GM12878 (cell line): ENCODE measurements around the gene NCKAP5L. TPM values are rescaled to one million over a fixed set of nuclear protein-coding genes. Genes with fewer than 3 reads are reported as not detected.

Experiments used
- ATAC-seq: fragments of 200-7000 bp; cut with Tn5 transposase; 3 replicates; pipeline ENCODE4 v1.9.1; 2020; ENCODE audit warnings: mild to moderate bottlenecking, moderate library complexity
- BruUV-seq: library from RNA; stranded (reverse); fragments of 400-500 nt; replicated peaks from 2 replicates; lab custom pipeline; 2021; lab: Mats Ljungman, UMichigan
- CTCF ChIA-PET: fragments of 300-600 bp; sonication (Branson Sonifier 250); formaldehyde crosslinking; extraction: SDS; loops from one replicate; lab custom pipeline; 2021; ENCODE audit warnings: inconsistent platforms; lab: Yijun Ruan, JAX
- POLR2A ChIA-PET: fragments of 350-600 bp; formaldehyde crosslinking; extraction: SDS; loops from one replicate; lab custom pipeline; 2021; ENCODE audit warnings: inconsistent platforms; lab: Charles Lee
- RAD21 ChIA-PET: fragments of 300-600 bp; sonication (Branson Sonifier 250); formaldehyde crosslinking; loops from one replicate; lab custom pipeline; 2023; ENCODE audit warnings: antibody characterized with exemption; ENCODE audit not compliant: unreplicated experiment; lab: Charles Lee
- SMC1A ChIA-PET: fragments of 300-600 bp; sonication (Branson Sonifier 250); formaldehyde crosslinking; loops from one replicate; lab custom pipeline; 2023; ENCODE audit not compliant: unreplicated experiment, uncharacterized antibody; lab: Charles Lee
- DNase-seq: peaks from one replicate; pipeline ENCODE4 v3.0.0-alpha.2; 2011; ENCODE audit warnings: low read depth, low spot score
- FAIRE-seq: peaks from 3 replicates; lab custom pipeline; 2011; peaks lifted over from hg19 to GRCh38; lab: Jason Lieb, UNC
- H2AFZ ChIP-seq: 2 replicates; pipeline ENCODE4 v1.6.0; 2011; ENCODE audit warnings: low read depth, low read length, control low read depth; ENCODE audit not compliant: control insufficient read depth
- H3K27ac ChIP-seq: 2 replicates; pipeline ENCODE4 v1.5.1; 2011; ENCODE audit warnings: control low read depth; ENCODE audit not compliant: control insufficient read depth, insufficient read depth
- H3K27me3 ChIP-seq, 2 experiments: replicated peaks in 1 of 2; 2 replicates each; pipeline versions ENCODE4 v1.6.0 to v1.6.1; 2011; ENCODE audit warnings: low read length in 1 of 2; ENCODE audit not compliant: control insufficient read depth in 2 of 2, insufficient read depth in 2 of 2
- H3K36me3 ChIP-seq, 2 experiments: 2 replicates each; pipeline ENCODE4 v1.5.1; 2011; ENCODE audit warnings: low read length in 1 of 2; ENCODE audit not compliant: control insufficient read depth in 2 of 2, insufficient read depth in 2 of 2
- H3K4me1 ChIP-seq: 2 replicates; pipeline ENCODE4 v1.6.1; 2011; ENCODE audit warnings: mild to moderate bottlenecking, low read length, moderate library complexity, mixed read lengths; ENCODE audit not compliant: control insufficient read depth, insufficient read depth
- H3K4me2 ChIP-seq: 2 replicates; pipeline ENCODE4 v1.6.0; 2011; ENCODE audit warnings: control low read depth; ENCODE audit not compliant: control insufficient read depth, insufficient read depth
- H3K4me3 ChIP-seq: fragments of 200-600 bp; sonication (generic); 2 replicates; pipeline ENCODE4 v1.5.1; 2016
- H3K79me2 ChIP-seq: 2 replicates; pipeline ENCODE4 v1.6.0; 2011; ENCODE audit warnings: low read length; ENCODE audit not compliant: control insufficient read depth, insufficient read depth
- H3K9ac ChIP-seq: 2 replicates; pipeline ENCODE4 v1.8.0; 2011; ENCODE audit warnings: low read length, control low read depth, mixed read lengths; ENCODE audit not compliant: control insufficient read depth, insufficient read depth
- H3K9me3 ChIP-seq: replicated peaks from 3 replicates; pipeline ENCODE4 v1.5.1; 2011; ENCODE audit warnings: mild to moderate bottlenecking, low read length; ENCODE audit not compliant: control insufficient read depth, insufficient read depth
- H4K20me1 ChIP-seq: 2 replicates; pipeline ENCODE4 v1.6.0; 2011; ENCODE audit not compliant: control insufficient read depth, insufficient read depth
- BMI1 ChIP-seq: fragments of 450-650 bp; IDR thresholded peaks from 2 replicates; pipeline ENCODE4 v1.6.1; 2016; ENCODE audit warnings: mild to moderate bottlenecking, moderate library complexity, borderline replicate concordance
- EP300 ChIP-seq, 2 experiments: fragments of 150-350 bp in 1 of 2; IDR thresholded peaks; 2 replicates each; pipeline ENCODE4 v1.6.1; 2011 to 2012; ENCODE audit warnings: low read depth in 2 of 2, low read length in 2 of 2, borderline replicate concordance in 1 of 2, improper control_type of control experiment in 1 of 2, inconsistent platforms in 1 of 2; ENCODE audit not compliant: control insufficient read depth in 1 of 2
- NFYA ChIP-seq: IDR thresholded peaks from 2 replicates; pipeline ENCODE4 v1.6.1; 2011; ENCODE audit warnings: low read depth, mild to moderate bottlenecking, low read length, improper control_type of control experiment, borderline replicate concordance
- RFX5 ChIP-seq: IDR thresholded peaks from 2 replicates; pipeline ENCODE4 v1.6.1; 2011; ENCODE audit warnings: low read depth, low read length, improper control_type of control experiment
- TCF12 ChIP-seq: IDR thresholded peaks from 2 replicates; pipeline ENCODE4 v1.6.1; 2011; ENCODE audit warnings: low read depth, mild to moderate bottlenecking, low read length
- USF2 ChIP-seq: IDR thresholded peaks from 2 replicates; pipeline ENCODE4 v1.6.1; 2011; ENCODE audit warnings: low read depth, low read length, improper control_type of control experiment, borderline replicate concordance
- ZBTB4 ChIP-seq: fragments of 450-650 bp; formaldehyde crosslinking; IDR thresholded peaks from 2 replicates; pipeline ENCODE4 v1.4.0; 2022; ENCODE audit warnings: mild to moderate bottlenecking, moderate library complexity
- ZNF24 ChIP-seq: fragments of 450-650 bp; IDR thresholded peaks from 2 replicates; pipeline ENCODE4 v1.6.1; 2017; ENCODE audit warnings: antibody characterized with exemption, mild to moderate bottlenecking
- ZNF592 ChIP-seq: fragments of 450-650 bp; IDR thresholded peaks from 2 replicates; pipeline ENCODE4 v1.6.1; 2017; ENCODE audit warnings: mild to moderate bottlenecking, moderate library complexity
- WGBS: methylation state at CpG from one replicate; pipeline ENCODE4 v1.1.6; 2016; ENCODE audit warnings: low lambda C conversion rate; ENCODE audit not compliant: insufficient replicate concordance, insufficient coverage; ENCODE audit errors: missing lambda C conversion rate; 5-methylcytosine and 5-hydroxymethylcytosine counted together
- in situ Hi-C: fragments of 300-500 bp; cut with MboI; formaldehyde crosslinking; loops from 9 replicates; pipeline ENCODE4 v1.14.3; 2018; ENCODE audit warnings: mixed read lengths
- intact Hi-C: fragments of 100-400 bp; cut with micrococcal nuclease; formaldehyde crosslinking; loops from one replicate; pipeline ENCODE4 v1.14.2; 2022; ENCODE audit not compliant: unreplicated experiment
- polyA plus RNA-seq, 11 experiments: library from polyadenylated mRNA; depleted of rRNA in 4 of 11; unstranded in 6 of 11; stranded (reverse) in 5 of 11; fragments of >200 nt; fragmentation: Nextera tagmentation in 4 of 11; fragmentation: Illumina TruSeq in 1 of 11; extraction: Ambion mirVana in 4 of 11; extraction: Trizol in 1 of 11; gene quantifications; 1 replicate in 1 of 11; 2 replicates in 10 of 11; pipeline versions ENCODE4 v1.2.1 to v1.2.3, GENCODE V29; 2011 to 2016; ENCODE audit warnings: inconsistent platforms in 2 of 11, missing spikeins in 2 of 11, low read depth in 1 of 11
- total RNA-seq, 4 experiments: library from RNA; depleted of rRNA in 3 of 4; stranded (reverse); fragments of >200 nt in 3 of 4; fragmentation: Illumina TruSeq in 1 of 4; extraction: Trizol in 1 of 4; gene quantifications; 2 replicates each; pipeline versions ENCODE4 v1.2.1 to v1.2.3, GENCODE V29; 2013 to 2021

Gene NCKAP5L
- total and polyA plus RNA-seq, 10 of the 15 experiments (the other 5 are each of a cell fraction or from before 2014, with no cell fraction given), result 0.03 to 15.8 (median 4.4) TPM

GRCh38 chr12:49825360-49825970 is 2.7 kb downstream of the NCKAP5L start:
- POLR2A ChIA-PET, result interaction anchor here (0.5 to 1.7 kb wide), 3 partner anchors 13 to 84 kb away, joined by 3 to 5 read pairs (median 5); no protein-coding TSS in a partner anchor
- Histone ChIP-seq H3K9me3 (no peaks in the 10 kb centered on the region), H3K4me2 (peak overlapping the region; percentile 66), H3K79me2 (peaks cover 25% of the 10 kb centered on the region), H3K4me3 (no peak overlapping the region), H3K4me1 (peaks cover 39% of the 10 kb centered on the region), H4K20me1 (0 out of 2 replicates have a peak, but pooled peaks cover 3% of the 10 kb centered on the region), H2AFZ (no peak overlapping the region), H3K27ac (no peak overlapping the region), H3K36me3 (no peaks in the 10 kb centered on the region; a peak in 1 of 4 replicates), H3K27me3 (no peaks in the 10 kb centered on the region), H3K9ac (no peak overlapping the region)
- no peak for FAIRE-seq
- RAD21 ChIA-PET, result no interaction called here
- SMC1A ChIA-PET, result interaction anchor here (0.8 to 5.3 kb wide), 4 partner anchors 10 to 1141 kb away, joined by 3 to 32 read pairs (median 5); no protein-coding TSS in a partner anchor
- no peak for DNase-seq
- peak; percentile 82 for TF ChIP-seq RFX5
- no peak for TF ChIP-seq EP300 (IDR thresholded peaks at IDR 0.05; ENCODE audit: borderline replicate concordance in 1 of 2, control insufficient read depth in 1 of 2, low read depth in 2 of 2, low read length in 2 of 2)
- no peak for TF ChIP-seq USF2
- no peak for TF ChIP-seq TCF12
- TF ChIP-seq ZNF24, result no peak
- no peak for TF ChIP-seq NFYA
- TF ChIP-seq BMI1, result no peak
- no peak for TF ChIP-seq ZNF592
- no peak for TF ChIP-seq ZBTB4
- ATAC-seq, result no peak
- CTCF ChIA-PET, result interaction anchor here (0.5 to 7.7 kb wide), 4 partner anchors 14 to 354 kb away, joined by 3 to 61 read pairs (median 12); no protein-coding TSS in a partner anchor
- 58% methylated on average over 5 of the region's 5 CpGs for WGBS
- BruUV-seq, result no TSS peak
- intact Hi-C loops (no loop called here), in situ Hi-C loops (no loop called here)
